Measurements from ENCODE around the gene HNF4A. TPM values are rescaled to one million over a fixed set of nuclear protein-coding genes. Genes with fewer than 3 reads are reported as not detected.
A peak's percentile ranks its signal among the peaks of the same experiment; 100 is the strongest.

HNF4A gene
- total and polyA plus RNA-seq, 2 of the 13 experiments (the other 11 are each of a cell fraction or from before 2014, with no cell fraction given) = 80.9 to 169 TPM

DNA sequence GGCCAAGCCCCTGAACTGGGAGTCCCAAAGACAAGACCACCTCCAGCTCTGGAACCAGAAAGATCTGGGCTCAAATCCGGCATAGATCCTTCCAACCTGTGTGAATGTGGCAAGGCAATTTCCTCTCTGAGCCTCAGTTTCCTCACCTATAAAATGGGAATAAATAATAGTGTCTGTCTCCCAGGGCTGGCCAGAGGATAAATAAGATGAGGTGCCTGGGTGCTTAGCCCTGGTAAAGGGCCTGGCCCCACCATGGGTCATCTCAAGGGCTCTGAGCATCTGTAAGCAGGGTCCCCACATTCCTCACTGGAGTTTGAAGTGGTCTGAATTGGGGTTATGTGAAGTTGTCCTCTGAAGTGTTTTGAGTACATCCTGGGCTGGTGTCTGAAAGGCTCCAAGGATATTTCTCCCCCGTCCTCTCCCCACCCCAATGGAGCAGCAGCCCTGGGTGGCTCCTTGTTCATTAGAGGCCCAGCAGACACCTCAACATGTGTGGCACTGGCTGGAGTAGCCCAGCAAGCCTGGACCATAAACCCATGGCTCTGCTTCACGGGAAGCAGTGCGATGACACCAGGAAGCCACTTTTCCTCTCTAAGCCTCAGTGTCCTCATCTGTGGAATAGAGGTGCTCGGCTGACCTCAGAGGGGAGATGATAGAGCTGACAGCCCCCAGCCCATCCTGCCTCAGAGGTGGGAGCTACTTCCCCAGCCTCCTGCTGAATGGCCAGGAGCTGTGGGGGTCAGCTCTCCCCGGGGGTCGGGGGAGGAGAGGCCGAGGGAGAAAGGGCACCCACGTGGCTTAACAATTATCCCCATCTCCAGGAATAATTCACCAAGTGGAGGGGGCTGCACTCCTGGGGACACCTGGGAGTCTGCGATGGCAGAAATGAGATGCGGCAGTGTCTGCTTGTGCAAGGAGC is 48.0 kb downstream of the HNF4A start (continued):
- TF ChIP-seq, protein P1, sequence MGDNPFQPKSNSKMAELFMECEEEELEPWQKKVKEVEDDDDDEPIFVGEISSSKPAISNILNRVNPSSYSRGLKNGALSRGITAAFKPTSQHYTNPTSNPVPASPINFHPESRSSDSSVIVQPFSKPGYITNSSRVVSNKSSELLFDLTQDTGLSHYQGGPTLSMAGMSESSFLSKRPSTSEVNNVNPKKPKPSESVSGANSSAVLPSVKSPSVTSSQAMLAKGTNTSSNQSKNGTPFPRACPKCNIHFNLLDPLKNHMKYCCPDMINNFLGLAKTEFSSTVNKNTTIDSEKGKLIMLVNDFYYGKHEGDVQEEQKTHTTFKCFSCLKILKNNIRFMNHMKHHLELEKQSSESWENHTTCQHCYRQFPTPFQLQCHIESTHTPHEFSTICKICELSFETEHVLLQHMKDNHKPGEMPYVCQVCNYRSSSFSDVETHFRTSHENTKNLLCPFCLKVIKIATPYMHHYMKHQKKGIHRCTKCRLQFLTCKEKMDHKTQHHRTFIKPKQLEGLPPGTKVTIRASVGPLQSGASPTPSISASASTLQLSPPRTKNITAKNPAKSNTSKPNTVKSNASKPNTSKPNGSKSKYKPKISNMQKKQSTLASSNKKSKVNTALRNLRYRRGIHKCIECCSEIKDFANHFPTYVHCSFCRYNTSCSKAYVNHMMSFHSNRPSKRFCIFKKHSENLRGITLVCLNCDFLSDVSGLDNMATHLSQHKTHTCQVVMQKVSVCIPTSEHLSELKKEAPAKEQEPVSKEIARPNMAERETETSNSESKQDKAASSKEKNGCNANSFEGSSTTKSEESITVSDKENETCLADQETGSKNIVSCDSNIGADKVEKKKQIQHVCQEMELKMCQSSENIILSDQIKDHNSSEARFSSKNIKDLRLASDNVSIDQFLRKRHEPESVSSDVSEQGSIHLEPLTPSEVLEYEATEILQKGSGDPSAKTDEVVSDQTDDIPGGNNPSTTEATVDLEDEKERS (CRISPR knock-in tag; IDR thresholded peaks at IDR 0.05) = peak; percentile 62; the same call in 1 of the 2 replicates
- TF ChIP-seq, protein P2, sequence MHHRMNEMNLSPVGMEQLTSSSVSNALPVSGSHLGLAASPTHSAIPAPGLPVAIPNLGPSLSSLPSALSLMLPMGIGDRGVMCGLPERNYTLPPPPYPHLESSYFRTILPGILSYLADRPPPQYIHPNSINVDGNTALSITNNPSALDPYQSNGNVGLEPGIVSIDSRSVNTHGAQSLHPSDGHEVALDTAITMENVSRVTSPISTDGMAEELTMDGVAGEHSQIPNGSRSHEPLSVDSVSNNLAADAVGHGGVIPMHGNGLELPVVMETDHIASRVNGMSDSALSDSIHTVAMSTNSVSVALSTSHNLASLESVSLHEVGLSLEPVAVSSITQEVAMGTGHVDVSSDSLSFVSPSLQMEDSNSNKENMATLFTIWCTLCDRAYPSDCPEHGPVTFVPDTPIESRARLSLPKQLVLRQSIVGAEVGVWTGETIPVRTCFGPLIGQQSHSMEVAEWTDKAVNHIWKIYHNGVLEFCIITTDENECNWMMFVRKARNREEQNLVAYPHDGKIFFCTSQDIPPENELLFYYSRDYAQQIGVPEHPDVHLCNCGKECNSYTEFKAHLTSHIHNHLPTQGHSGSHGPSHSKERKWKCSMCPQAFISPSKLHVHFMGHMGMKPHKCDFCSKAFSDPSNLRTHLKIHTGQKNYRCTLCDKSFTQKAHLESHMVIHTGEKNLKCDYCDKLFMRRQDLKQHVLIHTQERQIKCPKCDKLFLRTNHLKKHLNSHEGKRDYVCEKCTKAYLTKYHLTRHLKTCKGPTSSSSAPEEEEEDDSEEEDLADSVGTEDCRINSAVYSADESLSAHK (CRISPR knock-in tag; IDR thresholded peaks at IDR 0.05; ENCODE audit: borderline replicate concordance) = no peak
- TF ChIP-seq ZNF24 (IDR thresholded peaks at IDR 0.05) (no peak), MAF1 (CRISPR knock-in tag; IDR thresholded peaks at IDR 0.05; ENCODE audit: borderline replicate concordance) (no peak), ZNF326 (CRISPR knock-in tag; IDR thresholded peaks at IDR 0.05; ENCODE audit: borderline replicate concordance) (peak; percentile 74; the same call in 1 of the 2 replicates), ZNF441 (CRISPR knock-in tag; IDR thresholded peaks at IDR 0.05; ENCODE audit: borderline replicate concordance) (peak; percentile 8; the same call in 1 of the 2 replicates), ARNT2 (CRISPR knock-in tag; IDR thresholded peaks at IDR 0.05; ENCODE audit: low read depth) (peak; percentile 84; the same call in 1 of the 2 replicates), MYPOP (CRISPR knock-in tag; IDR thresholded peaks at IDR 0.05) (no peak), ZNF614 (CRISPR knock-in tag; IDR thresholded peaks at IDR 0.05; ENCODE audit: borderline replicate concordance) (no peak)
- TF ChIP-seq, protein P3, sequence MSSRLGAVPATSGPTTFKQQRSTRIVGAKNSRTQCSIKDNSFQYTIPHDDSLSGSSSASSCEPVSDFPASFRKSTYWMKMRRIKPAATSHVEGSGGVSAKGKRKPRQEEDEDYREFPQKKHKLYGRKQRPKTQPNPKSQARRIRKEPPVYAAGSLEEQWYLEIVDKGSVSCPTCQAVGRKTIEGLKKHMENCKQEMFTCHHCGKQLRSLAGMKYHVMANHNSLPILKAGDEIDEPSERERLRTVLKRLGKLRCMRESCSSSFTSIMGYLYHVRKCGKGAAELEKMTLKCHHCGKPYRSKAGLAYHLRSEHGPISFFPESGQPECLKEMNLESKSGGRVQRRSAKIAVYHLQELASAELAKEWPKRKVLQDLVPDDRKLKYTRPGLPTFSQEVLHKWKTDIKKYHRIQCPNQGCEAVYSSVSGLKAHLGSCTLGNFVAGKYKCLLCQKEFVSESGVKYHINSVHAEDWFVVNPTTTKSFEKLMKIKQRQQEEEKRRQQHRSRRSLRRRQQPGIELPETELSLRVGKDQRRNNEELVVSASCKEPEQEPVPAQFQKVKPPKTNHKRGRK (CRISPR knock-in tag; IDR thresholded peaks at IDR 0.05) = no peak
- TF ChIP-seq, protein P4, sequence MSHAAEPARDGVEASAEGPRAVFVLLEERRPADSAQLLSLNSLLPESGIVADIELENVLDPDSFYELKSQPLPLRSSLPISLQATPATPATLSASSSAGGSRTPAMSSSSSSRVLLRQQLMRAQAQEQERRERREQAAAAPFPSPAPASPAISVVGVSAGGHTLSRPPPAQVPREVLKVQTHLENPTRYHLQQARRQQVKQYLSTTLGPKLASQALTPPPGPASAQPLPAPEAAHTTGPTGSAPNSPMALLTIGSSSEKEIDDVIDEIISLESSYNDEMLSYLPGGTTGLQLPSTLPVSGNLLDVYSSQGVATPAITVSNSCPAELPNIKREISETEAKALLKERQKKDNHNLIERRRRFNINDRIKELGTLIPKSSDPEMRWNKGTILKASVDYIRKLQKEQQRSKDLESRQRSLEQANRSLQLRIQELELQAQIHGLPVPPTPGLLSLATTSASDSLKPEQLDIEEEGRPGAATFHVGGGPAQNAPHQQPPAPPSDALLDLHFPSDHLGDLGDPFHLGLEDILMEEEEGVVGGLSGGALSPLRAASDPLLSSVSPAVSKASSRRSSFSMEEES (CRISPR knock-in tag; IDR thresholded peaks at IDR 0.05) = no peak
- TF ChIP-seq, protein P5, sequence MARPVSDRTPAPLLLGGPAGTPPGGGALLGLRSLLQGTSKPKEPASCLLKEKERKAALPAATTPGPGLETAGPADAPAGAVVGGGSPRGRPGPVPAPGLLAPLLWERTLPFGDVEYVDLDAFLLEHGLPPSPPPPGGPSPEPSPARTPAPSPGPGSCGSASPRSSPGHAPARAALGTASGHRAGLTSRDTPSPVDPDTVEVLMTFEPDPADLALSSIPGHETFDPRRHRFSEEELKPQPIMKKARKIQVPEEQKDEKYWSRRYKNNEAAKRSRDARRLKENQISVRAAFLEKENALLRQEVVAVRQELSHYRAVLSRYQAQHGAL (CRISPR knock-in tag; IDR thresholded peaks at IDR 0.05; ENCODE audit: not compliant biosample characterization) = no peak
